ENCODE data around the gene C20orf204.

C20orf204 gene

DNA sequence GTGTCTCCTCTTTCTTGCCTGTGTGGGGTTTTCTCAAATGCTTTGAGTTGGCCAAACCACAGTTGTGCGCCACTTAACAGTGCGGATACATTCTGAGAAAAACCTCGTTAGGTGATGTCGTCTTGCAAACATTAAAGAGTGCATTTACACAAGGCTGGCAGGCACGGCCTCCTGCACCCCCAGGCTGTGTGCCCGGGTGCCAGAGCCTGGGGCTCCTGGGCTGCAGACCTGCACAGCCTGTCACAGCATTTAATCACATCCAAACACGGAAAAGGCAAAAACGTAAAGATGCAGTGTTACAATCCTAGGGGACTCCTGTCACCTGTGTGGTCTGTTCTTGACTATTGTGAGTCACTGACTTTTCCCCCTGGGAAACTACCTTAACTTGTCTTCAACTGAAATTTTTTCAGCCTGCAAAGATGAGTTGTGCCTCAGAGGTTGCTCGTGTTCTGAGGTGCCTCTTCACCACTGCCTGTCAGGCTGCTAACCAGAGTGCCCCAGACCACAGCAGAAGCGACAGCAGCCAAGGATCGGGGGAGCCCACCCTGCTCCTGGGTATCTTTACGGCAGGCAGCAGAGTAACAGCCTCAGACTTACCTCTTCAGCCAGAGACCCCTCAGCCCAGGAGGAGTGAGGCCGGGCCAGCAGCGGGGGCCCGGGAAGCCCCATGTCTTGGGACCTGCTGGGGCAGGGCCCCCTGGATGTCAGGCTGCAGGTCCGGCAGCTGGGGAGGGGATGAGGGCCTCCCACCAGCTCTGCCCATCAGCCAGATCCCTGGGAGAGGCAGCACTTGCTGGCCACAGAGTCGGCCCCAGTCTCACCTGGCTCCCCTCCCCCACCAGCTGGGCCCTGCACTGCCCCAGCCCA, 683 bp upstream of the C20orf204 start:
- Histone ChIP-seq H2AK5ac (ENCODE audit: low read depth, low read length) (peak overlapping the region; percentile 82), H3K4me1 (ENCODE audit: control insufficient read depth in 2 of 2, insufficient read depth in 1 of 2, low read depth in 1 of 2, low read length in 2 of 2) (peaks cover 16 to 19% of the 10 kb centered on the region in 2 donors), H3K36me3 (replicated peaks in 1 of 2; ENCODE audit: control insufficient read depth in 2 of 2, insufficient read depth in 2 of 2, low read length in 2 of 2) (peaks cover 23 to 46% of the 10 kb centered on the region in 2 donors), H4K91ac (ENCODE audit: low read depth, low read length, poor library complexity) (no peak overlapping the region), H3K27ac (replicated peaks; ENCODE audit: low read length) (no peak overlapping the region), H3K18ac (ENCODE audit: low read length) (no peak overlapping the region), H3K79me1 (ENCODE audit: low read depth, low read length) (no peaks in the 10 kb centered on the region), H4K8ac (ENCODE audit: low read depth, low read length) (no peak overlapping the region), H3K27me3 (ENCODE audit: control insufficient read depth in 3 of 3, insufficient read depth in 3 of 3, low read depth in 1 of 3, low read length in 3 of 3) (peaks cover 17 to 35% (median 19%) of the 10 kb centered on the region in 3 experiments), H3K23ac (ENCODE audit: low read depth, low read length, poor library complexity) (no peak overlapping the region), H2BK15ac (ENCODE audit: low read length) (no peak overlapping the region), H2BK120ac (ENCODE audit: low read depth, low read length) (no peak overlapping the region), H3K4me3 (ENCODE audit: low read length in 2 of 2) (no peak overlapping the region), H3K4ac (ENCODE audit: low read length) (no peak overlapping the region), H3K9me3 (replicated peaks in 1 of 2; ENCODE audit: control insufficient read depth in 2 of 2, insufficient read depth in 1 of 2, low read depth in 1 of 2, low read length in 2 of 2) (no peaks in the 10 kb centered on the region), H3K4me2 (ENCODE audit: insufficient read depth, low read length, poor library complexity, severe bottlenecking) (no peak overlapping the region), H2BK12ac (ENCODE audit: low read length) (no peak overlapping the region), H3K9ac (ENCODE audit: low read depth, low read length, poor library complexity) (peak overlapping the region; percentile 54), H2BK5ac (ENCODE audit: low read length) (no peak overlapping the region), H2AFZ (ENCODE audit: low read length) (no peak overlapping the region), H3K14ac (ENCODE audit: low read length) (no peak overlapping the region)
- WGBS, 2 donors (ENCODE audit: extremely low coverage in 2 of 2, insufficient read length in 2 of 2, insufficient replicate concordance in 1 of 2): no CpG with 5 or more reads among the region's 17 CpGs
- DNase-seq (ENCODE audit: low spot score): no peak

DNA sequence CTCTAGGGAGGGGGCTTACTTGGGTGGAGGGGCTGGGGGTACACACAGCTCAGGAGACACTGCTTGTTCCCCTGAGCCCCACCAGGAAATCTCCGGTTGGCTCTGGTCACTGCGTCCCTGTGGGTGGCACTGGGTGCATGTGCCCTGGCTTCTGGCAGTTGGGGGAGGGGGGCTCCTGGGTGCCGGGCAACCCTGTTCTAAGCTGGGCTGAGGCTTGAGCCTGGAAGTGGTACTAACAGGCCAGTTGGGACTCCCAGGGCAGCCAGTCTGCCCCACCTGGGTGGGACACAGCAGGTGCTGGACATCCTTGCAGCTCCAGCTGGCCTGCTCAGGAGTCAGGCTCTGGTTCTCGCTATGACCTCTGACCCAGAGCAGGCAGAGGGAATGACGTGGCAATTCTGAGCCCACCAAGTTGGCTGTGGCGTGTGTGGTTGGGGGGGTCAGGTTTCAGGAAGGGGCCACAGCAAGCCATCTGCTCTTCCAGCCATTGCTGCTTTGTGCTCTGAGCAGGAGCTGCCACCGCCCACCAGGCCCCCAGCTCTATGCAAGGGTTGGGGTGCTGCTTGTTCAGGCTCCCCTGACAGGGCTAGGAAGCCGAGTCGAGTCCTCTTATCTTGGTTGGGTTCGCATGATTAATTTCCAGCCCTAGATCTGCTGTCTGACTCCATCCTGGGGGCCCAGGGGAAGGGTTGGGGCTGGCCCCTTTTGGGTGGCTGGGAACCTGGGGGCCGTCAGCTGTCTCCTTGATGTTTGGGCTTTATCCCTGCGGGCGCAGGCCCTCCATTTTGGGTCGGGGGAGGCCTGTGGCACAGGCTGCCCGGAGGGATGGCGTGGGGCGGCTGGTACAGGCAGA, 590 bp downstream of the C20orf204 start:
- no peaks in the 10 kb centered on the region for H3K9me3 ChIP-seq (replicated peaks in 1 of 2; ENCODE audit: control insufficient read depth in 2 of 2, insufficient read depth in 1 of 2, low read depth in 1 of 2, low read length in 2 of 2)
- peak overlapping the region; percentile 21 for H2BK15ac ChIP-seq (ENCODE audit: low read length)
- H3K4me2 ChIP-seq (ENCODE audit: insufficient read depth, low read length, poor library complexity, severe bottlenecking): peak overlapping the region; percentile 25
- H3K18ac ChIP-seq (ENCODE audit: low read length): peak overlapping the region; percentile 80
- H3K79me1 ChIP-seq (ENCODE audit: low read depth, low read length): no peaks in the 10 kb centered on the region
- no peak overlapping the region for H2AFZ ChIP-seq (ENCODE audit: low read length)
- H2BK5ac ChIP-seq (ENCODE audit: low read length): peak overlapping the region; percentile 13
- peaks cover 17 to 37% of the 10 kb centered on the region in 2 donors for H3K36me3 ChIP-seq (replicated peaks in 1 of 2; ENCODE audit: control insufficient read depth in 2 of 2, insufficient read depth in 2 of 2, low read length in 2 of 2)
- peak overlapping the region; percentile 66 for H2BK12ac ChIP-seq (ENCODE audit: low read length)
- peak overlapping the region; percentile 19 for H4K8ac ChIP-seq (ENCODE audit: low read depth, low read length)
- H3K23ac ChIP-seq (ENCODE audit: low read depth, low read length, poor library complexity): peak overlapping the region; percentile 68
- H3K27ac ChIP-seq (replicated peaks; ENCODE audit: low read length): no peak overlapping the region
- peaks cover 16 to 21% of the 10 kb centered on the region in 2 donors for H3K4me1 ChIP-seq (ENCODE audit: control insufficient read depth in 2 of 2, insufficient read depth in 1 of 2, low read depth in 1 of 2, low read length in 2 of 2)
- DNase-seq (ENCODE audit: low spot score): no peak
- H3K9ac ChIP-seq (ENCODE audit: low read depth, low read length, poor library complexity): peak overlapping the region; percentile 4
- H3K4me3 ChIP-seq (ENCODE audit: low read length in 2 of 2): no peak overlapping the region
- H2BK120ac ChIP-seq (ENCODE audit: low read depth, low read length): peak overlapping the region; percentile 47
- H4K91ac ChIP-seq (ENCODE audit: low read depth, low read length, poor library complexity): no peak overlapping the region
- no peak overlapping the region for H3K4ac ChIP-seq (ENCODE audit: low read length)
- peak overlapping the region; percentile 84 for H3K14ac ChIP-seq (ENCODE audit: low read length)
- H2AK5ac ChIP-seq (ENCODE audit: low read depth, low read length): peak overlapping the region; percentile 82
- H3K27me3 ChIP-seq (ENCODE audit: control insufficient read depth in 3 of 3, insufficient read depth in 3 of 3, low read depth in 1 of 3, low read length in 3 of 3): peaks cover 22 to 48% (median 29%) of the 10 kb centered on the region in 3 experiments
- WGBS, 2 donors (ENCODE audit: extremely low coverage in 2 of 2, insufficient read length in 2 of 2, insufficient replicate concordance in 1 of 2): no CpG with 5 or more reads among the region's 17 CpGs

DNA sequence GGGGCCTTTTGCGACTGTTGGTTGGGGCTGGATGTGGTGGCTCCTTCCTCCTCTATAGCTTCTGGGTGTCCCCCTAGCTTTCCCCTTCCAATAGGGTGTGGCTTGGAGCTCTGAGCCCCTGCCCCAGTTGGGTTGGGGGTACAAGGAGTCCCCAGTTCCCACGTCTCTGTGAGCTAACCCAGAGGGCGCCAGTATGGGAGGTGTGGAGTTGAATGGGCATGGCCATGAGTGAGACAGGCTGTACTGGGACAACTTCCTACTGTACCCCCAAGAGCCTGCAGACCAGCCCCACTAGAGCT, 1.2 kb downstream of the C20orf204 start:
- no peak overlapping the region for H3K27ac ChIP-seq (replicated peaks; ENCODE audit: low read length)
- no CpG with 5 or more reads among the region's 3 CpGs for WGBS, 2 donors (ENCODE audit: extremely low coverage in 2 of 2, insufficient read length in 2 of 2, insufficient replicate concordance in 1 of 2)
- H2BK15ac ChIP-seq (ENCODE audit: low read length): peak overlapping the region; percentile 21
- no peak overlapping the region for H2AFZ ChIP-seq (ENCODE audit: low read length)
- peak overlapping the region; percentile 44 for H3K18ac ChIP-seq (ENCODE audit: low read length)
- no peak overlapping the region for H3K4me3 ChIP-seq (ENCODE audit: low read length in 2 of 2)
- H3K27me3 ChIP-seq (ENCODE audit: control insufficient read depth in 3 of 3, insufficient read depth in 3 of 3, low read depth in 1 of 3, low read length in 3 of 3): peaks cover 27 to 54% (median 35%) of the 10 kb centered on the region in 3 experiments
- H2BK5ac ChIP-seq (ENCODE audit: low read length): no peak overlapping the region
- H2AK5ac ChIP-seq (ENCODE audit: low read depth, low read length): peak overlapping the region; percentile 82
- H3K9ac ChIP-seq (ENCODE audit: low read depth, low read length, poor library complexity): no peak overlapping the region
- no peak for DNase-seq (ENCODE audit: low spot score)
- H3K36me3 ChIP-seq (replicated peaks in 1 of 2; ENCODE audit: control insufficient read depth in 2 of 2, insufficient read depth in 2 of 2, low read length in 2 of 2): peaks cover 11 to 31% of the 10 kb centered on the region in 2 donors
- H3K4me1 ChIP-seq (ENCODE audit: control insufficient read depth in 2 of 2, insufficient read depth in 1 of 2, low read depth in 1 of 2, low read length in 2 of 2): peaks cover 16 to 27% of the 10 kb centered on the region in 2 donors
- peak overlapping the region; percentile 66 for H2BK12ac ChIP-seq (ENCODE audit: low read length)
- no peaks in the 10 kb centered on the region for H3K9me3 ChIP-seq (replicated peaks in 1 of 2; ENCODE audit: control insufficient read depth in 2 of 2, insufficient read depth in 1 of 2, low read depth in 1 of 2, low read length in 2 of 2)
- no peak overlapping the region for H3K4ac ChIP-seq (ENCODE audit: low read length)
- H3K79me1 ChIP-seq (ENCODE audit: low read depth, low read length): no peaks in the 10 kb centered on the region
- H4K8ac ChIP-seq (ENCODE audit: low read depth, low read length): no peak overlapping the region
- no peak overlapping the region for H3K4me2 ChIP-seq (ENCODE audit: insufficient read depth, low read length, poor library complexity, severe bottlenecking)
- H4K91ac ChIP-seq (ENCODE audit: low read depth, low read length, poor library complexity): no peak overlapping the region
- H3K23ac ChIP-seq (ENCODE audit: low read depth, low read length, poor library complexity): no peak overlapping the region
- peak overlapping the region; percentile 47 for H2BK120ac ChIP-seq (ENCODE audit: low read depth, low read length)
- peak overlapping the region; percentile 84 for H3K14ac ChIP-seq (ENCODE audit: low read length)
